ENCODE measurements around the gene ZNF398.

DNA sequence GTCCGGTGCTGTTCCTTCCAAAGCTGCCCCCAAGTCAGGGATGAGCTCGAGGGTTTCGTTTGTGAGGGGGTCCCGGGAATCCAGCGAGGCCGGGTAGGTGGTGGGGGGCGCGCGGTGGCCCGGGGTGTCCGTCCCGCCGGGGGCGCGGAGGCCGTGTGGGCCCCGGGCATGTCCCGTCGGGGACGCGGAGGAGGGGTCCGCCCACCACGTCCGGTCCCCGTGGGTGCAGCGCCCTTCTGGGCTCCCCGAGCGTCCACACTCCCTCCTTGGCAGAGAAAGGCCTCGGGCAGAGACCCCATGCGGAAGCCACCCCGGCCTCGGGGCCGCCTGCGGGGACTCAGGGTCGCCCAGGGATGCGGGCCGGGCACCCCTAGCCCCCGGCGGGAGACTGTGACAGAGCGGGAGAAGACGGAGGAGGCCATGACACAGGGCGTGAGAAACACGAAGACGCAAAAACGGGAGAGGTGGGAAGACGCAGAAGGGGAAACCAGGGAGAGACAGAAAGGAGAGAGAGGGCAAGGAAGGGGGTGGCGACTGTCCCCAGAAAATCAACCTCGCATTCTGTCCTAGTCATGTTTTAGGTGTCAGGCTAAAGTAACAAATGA lies 20.5 kb upstream of the ZNF398 start:
- TF ChIP-seq, protein P1, sequence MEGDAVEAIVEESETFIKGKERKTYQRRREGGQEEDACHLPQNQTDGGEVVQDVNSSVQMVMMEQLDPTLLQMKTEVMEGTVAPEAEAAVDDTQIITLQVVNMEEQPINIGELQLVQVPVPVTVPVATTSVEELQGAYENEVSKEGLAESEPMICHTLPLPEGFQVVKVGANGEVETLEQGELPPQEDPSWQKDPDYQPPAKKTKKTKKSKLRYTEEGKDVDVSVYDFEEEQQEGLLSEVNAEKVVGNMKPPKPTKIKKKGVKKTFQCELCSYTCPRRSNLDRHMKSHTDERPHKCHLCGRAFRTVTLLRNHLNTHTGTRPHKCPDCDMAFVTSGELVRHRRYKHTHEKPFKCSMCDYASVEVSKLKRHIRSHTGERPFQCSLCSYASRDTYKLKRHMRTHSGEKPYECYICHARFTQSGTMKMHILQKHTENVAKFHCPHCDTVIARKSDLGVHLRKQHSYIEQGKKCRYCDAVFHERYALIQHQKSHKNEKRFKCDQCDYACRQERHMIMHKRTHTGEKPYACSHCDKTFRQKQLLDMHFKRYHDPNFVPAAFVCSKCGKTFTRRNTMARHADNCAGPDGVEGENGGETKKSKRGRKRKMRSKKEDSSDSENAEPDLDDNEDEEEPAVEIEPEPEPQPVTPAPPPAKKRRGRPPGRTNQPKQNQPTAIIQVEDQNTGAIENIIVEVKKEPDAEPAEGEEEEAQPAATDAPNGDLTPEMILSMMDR (IDR thresholded peaks at IDR 0.05): no peak
- TF ChIP-seq POLR2AphosphoS5 (IDR thresholded peaks at IDR 0.05): no peak

Measured in transverse colon (tissue), 4 donors.